Colonic mucosa (tissue), 4 donors: Measurements from ENCODE around the gene CTH. TPM values are rescaled to one million over a fixed set of nuclear protein-coding genes. Genes with fewer than 3 reads are reported as not detected.

ENCODE experiments used
- DNase-seq: peaks from one replicate; pipeline ENCODE4 v3.0.0-alpha.2; 2020
- H3K27ac ChIP-seq: fragments of 200-600 bp; one replicate; pipeline ENCODE4 v1.8.0; 2021
- H3K27me3 ChIP-seq: fragments of 200-600 bp; one replicate; pipeline ENCODE4 v1.8.0; 2021
- H3K36me3 ChIP-seq: fragments of 200-600 bp; one replicate; pipeline ENCODE4 v1.8.0; 2021
- H3K4me1 ChIP-seq: fragments of 200-600 bp; one replicate; pipeline ENCODE4 v1.8.0; 2021; ENCODE audit warnings: mild to moderate bottlenecking
- H3K4me3 ChIP-seq: fragments of 200-600 bp; one replicate; pipeline ENCODE4 v1.8.0; 2021
- H3K9ac ChIP-seq, 2 donors: one replicate each; pipeline ENCODE4 v1.7.0; 2013; ENCODE audit warnings: control low read depth in 2 of 2, low read depth in 2 of 2, low read length in 2 of 2
- H3K9me3 ChIP-seq: fragments of 200-600 bp; one replicate; pipeline ENCODE4 v1.8.0; 2021
- intact Hi-C: fragments of 100-400 bp; cut with DNase I; formaldehyde crosslinking; loops from one replicate; pipeline ENCODE4 v1.14.1; 2022
- total RNA-seq, 2 donors: library from RNA; stranded (reverse); fragmentation: NEBNext Ultra II Directional in 1 of 2; extraction: Animal tissue kit (Norgen Biotek cat#: 25700) in 1 of 2; gene quantifications; one replicate each; pipeline ENCODE4 v1.2.1, GENCODE V29; 2021
- TF ChIP-seq, protein P1 (sequence below): fragments of 200-600 bp; IDR thresholded peaks from one replicate; pipeline ENCODE4 v1.8.0; 2022; ENCODE audit warnings: antibody characterized with exemption, mild to moderate bottlenecking
- donor health status: healthy.
- donor health status: DM: no; HTN: no; CAD: no.
- donor health status: DM: no; HTN: no; CAD: no.

The CTH gene
- total RNA-seq, 2 donors from 2014 or later = 10.7 to 16.6 TPM

DNA sequence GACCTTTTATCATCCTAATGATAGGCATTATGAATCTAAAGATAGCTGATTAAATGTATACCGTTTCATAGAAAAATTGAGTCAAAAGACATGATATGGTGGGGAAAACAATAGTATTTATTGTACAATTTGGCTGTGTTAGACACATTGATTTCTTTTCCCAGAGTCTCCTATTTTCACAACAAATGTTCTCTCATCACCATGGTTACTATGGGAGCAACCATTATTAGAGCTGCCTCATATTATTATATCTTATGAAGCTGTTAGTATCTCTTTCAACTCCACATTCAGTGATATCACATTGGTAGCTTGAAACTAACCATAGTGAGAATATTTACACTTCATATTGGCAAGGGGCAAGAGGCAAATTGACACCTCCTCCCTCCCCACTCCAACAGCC is 10.7 kb upstream of the CTH start:
- no peak overlapping the region for H3K27ac ChIP-seq
- no peak overlapping the region for H3K4me3 ChIP-seq
- no peak for DNase-seq
- no peaks in the 10 kb centered on the region for H3K4me1 ChIP-seq
- TF ChIP-seq, protein P1, sequence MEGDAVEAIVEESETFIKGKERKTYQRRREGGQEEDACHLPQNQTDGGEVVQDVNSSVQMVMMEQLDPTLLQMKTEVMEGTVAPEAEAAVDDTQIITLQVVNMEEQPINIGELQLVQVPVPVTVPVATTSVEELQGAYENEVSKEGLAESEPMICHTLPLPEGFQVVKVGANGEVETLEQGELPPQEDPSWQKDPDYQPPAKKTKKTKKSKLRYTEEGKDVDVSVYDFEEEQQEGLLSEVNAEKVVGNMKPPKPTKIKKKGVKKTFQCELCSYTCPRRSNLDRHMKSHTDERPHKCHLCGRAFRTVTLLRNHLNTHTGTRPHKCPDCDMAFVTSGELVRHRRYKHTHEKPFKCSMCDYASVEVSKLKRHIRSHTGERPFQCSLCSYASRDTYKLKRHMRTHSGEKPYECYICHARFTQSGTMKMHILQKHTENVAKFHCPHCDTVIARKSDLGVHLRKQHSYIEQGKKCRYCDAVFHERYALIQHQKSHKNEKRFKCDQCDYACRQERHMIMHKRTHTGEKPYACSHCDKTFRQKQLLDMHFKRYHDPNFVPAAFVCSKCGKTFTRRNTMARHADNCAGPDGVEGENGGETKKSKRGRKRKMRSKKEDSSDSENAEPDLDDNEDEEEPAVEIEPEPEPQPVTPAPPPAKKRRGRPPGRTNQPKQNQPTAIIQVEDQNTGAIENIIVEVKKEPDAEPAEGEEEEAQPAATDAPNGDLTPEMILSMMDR = no peak
- H3K27me3 ChIP-seq = no peaks in the 10 kb centered on the region
- H3K9me3 ChIP-seq = no peaks in the 10 kb centered on the region
- no peak overlapping the region for H3K9ac ChIP-seq
- H3K36me3 ChIP-seq = no peaks in the 10 kb centered on the region
- intact Hi-C loops = no loop called here

DNA sequence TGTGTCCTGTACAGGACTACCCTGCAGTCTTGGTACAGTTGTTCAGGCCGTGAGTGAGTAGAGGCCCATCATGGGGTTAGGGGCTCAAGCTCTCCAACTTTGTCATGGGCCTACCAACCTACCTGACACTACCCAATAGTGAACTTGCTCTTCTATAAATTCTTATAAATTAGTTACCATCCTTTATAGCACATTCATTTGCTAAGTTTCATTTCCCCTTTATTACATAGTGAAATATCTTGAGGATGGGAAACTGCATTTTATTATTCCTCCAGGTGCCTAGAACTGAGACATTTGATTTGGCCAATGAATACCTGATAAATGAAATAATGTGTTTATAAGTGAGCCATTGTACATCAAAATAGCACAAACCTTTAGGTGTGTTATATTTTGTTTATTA is 9.1 kb upstream of the CTH start:
- H3K4me1 ChIP-seq = no peaks in the 10 kb centered on the region
- H3K36me3 ChIP-seq = no peaks in the 10 kb centered on the region
- H3K27me3 ChIP-seq = no peaks in the 10 kb centered on the region
- intact Hi-C loops = no loop called here
- no peaks in the 10 kb centered on the region for H3K9me3 ChIP-seq
- H3K4me3 ChIP-seq = no peak overlapping the region
- no peak overlapping the region for H3K9ac ChIP-seq
- H3K27ac ChIP-seq = no peak overlapping the region
- TF ChIP-seq, protein P1 = no peak
- DNase-seq = no peak

DNA sequence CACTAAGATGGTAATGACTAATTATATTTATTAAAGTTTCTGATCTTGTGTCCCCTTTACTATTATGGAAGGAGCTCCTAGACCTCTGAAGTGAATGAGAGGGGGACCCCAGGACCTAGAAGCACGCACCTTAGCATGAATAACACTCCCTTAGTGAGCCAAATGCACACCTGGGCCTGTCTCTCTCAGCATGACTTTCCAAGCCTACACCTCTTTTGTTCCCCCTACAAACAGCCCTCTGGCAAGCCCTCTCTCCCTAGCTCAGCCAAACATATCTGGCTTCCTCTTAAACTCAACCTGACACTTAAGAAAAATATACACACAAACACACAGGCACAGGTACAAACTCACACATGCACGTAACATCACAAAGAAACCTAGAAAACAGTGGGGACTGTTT is 7.3 kb upstream of the CTH start:
- Histone ChIP-seq H3K27me3 (no peaks in the 10 kb centered on the region), H3K36me3 (no peaks in the 10 kb centered on the region), H3K27ac (no peak overlapping the region), H3K9ac (no peak overlapping the region), H3K9me3 (no peaks in the 10 kb centered on the region), H3K4me3 (no peak overlapping the region), H3K4me1 (no peaks in the 10 kb centered on the region)
- no peak for DNase-seq
- TF ChIP-seq, protein P1 = no peak
- intact Hi-C loops = no loop called here

DNA sequence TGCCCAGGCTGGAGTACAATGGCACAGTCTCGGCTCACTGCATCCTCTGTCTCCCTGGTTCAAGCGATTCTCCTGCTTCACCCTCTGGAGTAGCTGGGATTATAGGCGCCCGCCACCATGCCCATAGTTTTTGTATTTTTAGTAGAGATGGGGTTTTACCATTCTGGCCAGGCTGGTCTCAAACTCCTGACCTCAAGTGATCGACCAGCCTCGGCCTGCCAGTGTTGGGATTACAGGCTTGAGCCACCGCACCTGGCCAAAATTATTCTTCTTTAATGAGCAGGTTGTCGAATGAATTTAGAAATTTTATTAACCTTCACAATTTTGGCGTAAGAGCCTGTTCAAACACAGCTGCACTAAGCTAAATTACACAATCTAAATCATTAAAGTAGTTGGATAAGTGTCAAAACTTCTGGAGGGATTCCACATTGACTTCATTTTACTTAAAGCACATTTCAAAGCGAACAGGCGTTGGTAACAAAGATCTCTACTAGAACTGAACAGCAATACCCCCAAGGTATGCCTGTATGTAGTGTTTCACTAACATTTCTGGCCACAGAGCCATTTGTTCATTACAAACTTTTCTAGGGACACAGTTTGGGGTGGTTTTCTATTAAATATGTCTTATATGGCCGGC is 5.2 kb upstream of the CTH start:
- Histone ChIP-seq H3K27ac (no peak overlapping the region), H3K9ac (no peak overlapping the region), H3K9me3 (no peaks in the 10 kb centered on the region), H3K4me1 (no peaks in the 10 kb centered on the region), H3K4me3 (no peak overlapping the region), H3K36me3 (no peaks in the 10 kb centered on the region), H3K27me3 (no peaks in the 10 kb centered on the region)
- no peak for DNase-seq
- TF ChIP-seq, protein P1 = no peak
- intact Hi-C loops = no loop called here

DNA sequence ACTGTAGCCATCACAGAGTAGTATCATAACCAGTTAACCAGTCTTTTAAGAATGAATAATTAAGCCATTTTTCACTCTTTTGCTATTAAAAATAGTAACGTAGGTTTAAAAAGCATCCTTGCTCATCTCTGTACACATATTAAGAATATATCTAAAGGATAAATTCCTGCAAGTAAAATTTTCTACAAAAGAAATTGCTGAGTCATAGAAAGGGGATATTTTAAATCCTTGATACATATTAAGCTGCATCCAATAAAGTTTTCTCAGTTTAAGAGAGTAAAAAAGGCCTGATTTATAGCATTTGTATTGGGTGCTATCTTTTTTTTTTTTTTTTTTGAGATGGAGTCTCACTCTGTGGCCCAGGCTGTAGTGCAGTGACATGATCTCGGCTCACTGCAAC is 1.9 kb upstream of the CTH start:
- TF ChIP-seq, protein P1 = no peak
- Histone ChIP-seq H3K4me1 (no peaks in the 10 kb centered on the region), H3K9me3 (no peaks in the 10 kb centered on the region), H3K27me3 (no peaks in the 10 kb centered on the region), H3K36me3 (no peaks in the 10 kb centered on the region), H3K27ac (no peak overlapping the region), H3K4me3 (no peak overlapping the region), H3K9ac (no peak overlapping the region)
- DNase-seq = no peak
- intact Hi-C loops = no loop called here
